Panc1 (cell line): ENCODE measurements around the gene PARP15.

Experiments
- POLR2AphosphoS5 ChIP-seq: IDR thresholded peaks from 2 replicates; pipeline ENCODE4 v1.6.1; 2012; ENCODE audit warnings: mild to moderate bottlenecking, low read depth, low read length, moderate library complexity
- SIN3A ChIP-seq: IDR thresholded peaks from 2 replicates; pipeline ENCODE4 v1.6.1; 2012; ENCODE audit warnings: low read depth, mild to moderate bottlenecking, low read length, moderate library complexity, borderline replicate concordance; ENCODE audit not compliant: insufficient read depth
- TCF7L2 ChIP-seq: IDR thresholded peaks from 2 replicates; pipeline ENCODE4 v1.6.1; 2011; ENCODE audit warnings: mild to moderate bottlenecking, low read depth, low read length, inconsistent platforms
- TF ChIP-seq, protein P1 (sequence below): fragments of 450-650 bp; IDR thresholded peaks from 2 replicates; pipeline ENCODE4 v1.5.1; 2017; ENCODE audit warnings: mild to moderate bottlenecking
- TF ChIP-seq, protein P2 (sequence below), 2 experiments: IDR thresholded peaks; 2 replicates each; pipeline ENCODE4 v1.6.1; 2011 to 2012; ENCODE audit warnings: low read depth in 2 of 2, control low read depth in 1 of 2, low read length in 1 of 2, mild to moderate bottlenecking in 1 of 2, moderate library complexity in 1 of 2; ENCODE audit not compliant: insufficient read depth in 1 of 2

DNA sequence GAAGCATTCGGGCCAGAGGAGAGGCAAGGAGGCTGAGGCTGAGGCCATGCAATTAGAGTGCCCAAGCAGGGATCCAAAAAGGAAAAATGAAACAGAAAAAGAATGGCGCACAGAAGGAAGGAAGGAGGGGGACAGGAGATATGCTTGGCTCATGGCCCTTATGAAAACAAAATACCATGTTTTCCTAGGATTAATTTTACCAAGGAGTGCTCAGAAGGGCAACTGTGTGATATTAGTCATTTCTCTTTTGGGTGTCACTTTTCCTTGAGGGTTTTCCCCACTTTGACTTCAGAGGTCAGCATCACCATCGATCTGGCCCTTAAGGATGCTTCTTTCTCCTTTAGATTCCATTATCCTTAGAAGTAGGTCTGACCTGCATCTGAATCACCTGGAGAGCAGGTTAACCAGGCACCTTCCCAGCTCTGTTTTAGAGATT lies 104.5 kb downstream of the PARP15 start:
- TF ChIP-seq, protein P1, sequence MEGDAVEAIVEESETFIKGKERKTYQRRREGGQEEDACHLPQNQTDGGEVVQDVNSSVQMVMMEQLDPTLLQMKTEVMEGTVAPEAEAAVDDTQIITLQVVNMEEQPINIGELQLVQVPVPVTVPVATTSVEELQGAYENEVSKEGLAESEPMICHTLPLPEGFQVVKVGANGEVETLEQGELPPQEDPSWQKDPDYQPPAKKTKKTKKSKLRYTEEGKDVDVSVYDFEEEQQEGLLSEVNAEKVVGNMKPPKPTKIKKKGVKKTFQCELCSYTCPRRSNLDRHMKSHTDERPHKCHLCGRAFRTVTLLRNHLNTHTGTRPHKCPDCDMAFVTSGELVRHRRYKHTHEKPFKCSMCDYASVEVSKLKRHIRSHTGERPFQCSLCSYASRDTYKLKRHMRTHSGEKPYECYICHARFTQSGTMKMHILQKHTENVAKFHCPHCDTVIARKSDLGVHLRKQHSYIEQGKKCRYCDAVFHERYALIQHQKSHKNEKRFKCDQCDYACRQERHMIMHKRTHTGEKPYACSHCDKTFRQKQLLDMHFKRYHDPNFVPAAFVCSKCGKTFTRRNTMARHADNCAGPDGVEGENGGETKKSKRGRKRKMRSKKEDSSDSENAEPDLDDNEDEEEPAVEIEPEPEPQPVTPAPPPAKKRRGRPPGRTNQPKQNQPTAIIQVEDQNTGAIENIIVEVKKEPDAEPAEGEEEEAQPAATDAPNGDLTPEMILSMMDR: no peak
- no peak for TF ChIP-seq POLR2AphosphoS5
- TF ChIP-seq, protein P2, sequence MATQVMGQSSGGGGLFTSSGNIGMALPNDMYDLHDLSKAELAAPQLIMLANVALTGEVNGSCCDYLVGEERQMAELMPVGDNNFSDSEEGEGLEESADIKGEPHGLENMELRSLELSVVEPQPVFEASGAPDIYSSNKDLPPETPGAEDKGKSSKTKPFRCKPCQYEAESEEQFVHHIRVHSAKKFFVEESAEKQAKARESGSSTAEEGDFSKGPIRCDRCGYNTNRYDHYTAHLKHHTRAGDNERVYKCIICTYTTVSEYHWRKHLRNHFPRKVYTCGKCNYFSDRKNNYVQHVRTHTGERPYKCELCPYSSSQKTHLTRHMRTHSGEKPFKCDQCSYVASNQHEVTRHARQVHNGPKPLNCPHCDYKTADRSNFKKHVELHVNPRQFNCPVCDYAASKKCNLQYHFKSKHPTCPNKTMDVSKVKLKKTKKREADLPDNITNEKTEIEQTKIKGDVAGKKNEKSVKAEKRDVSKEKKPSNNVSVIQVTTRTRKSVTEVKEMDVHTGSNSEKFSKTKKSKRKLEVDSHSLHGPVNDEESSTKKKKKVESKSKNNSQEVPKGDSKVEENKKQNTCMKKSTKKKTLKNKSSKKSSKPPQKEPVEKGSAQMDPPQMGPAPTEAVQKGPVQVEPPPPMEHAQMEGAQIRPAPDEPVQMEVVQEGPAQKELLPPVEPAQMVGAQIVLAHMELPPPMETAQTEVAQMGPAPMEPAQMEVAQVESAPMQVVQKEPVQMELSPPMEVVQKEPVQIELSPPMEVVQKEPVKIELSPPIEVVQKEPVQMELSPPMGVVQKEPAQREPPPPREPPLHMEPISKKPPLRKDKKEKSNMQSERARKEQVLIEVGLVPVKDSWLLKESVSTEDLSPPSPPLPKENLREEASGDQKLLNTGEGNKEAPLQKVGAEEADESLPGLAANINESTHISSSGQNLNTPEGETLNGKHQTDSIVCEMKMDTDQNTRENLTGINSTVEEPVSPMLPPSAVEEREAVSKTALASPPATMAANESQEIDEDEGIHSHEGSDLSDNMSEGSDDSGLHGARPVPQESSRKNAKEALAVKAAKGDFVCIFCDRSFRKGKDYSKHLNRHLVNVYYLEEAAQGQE (IDR thresholded peaks at IDR 0.05; ENCODE audit: insufficient read depth in 1 of 2, low read depth in 2 of 2, low read length in 1 of 2): no peak
- no peak for TF ChIP-seq TCF7L2
- TF ChIP-seq SIN3A: no peak
